Transverse colon (tissue), 4 donors: Measurements from ENCODE around the gene CEND1. TPM values are rescaled to one million over a fixed set of nuclear protein-coding genes. Genes with fewer than 3 reads are reported as not detected.

Experiments used
- DNase-seq: peaks from one replicate; pipeline ENCODE4 v3.0.0-alpha.2; 2019
- H3K27ac ChIP-seq, 4 donors: fragments of 200-600 bp; sonication (generic); 2 replicates each; pipeline ENCODE4 v1.5.1; 2016 to 2018; ENCODE audit warnings: inconsistent platforms in 4 of 4
- H3K27me3 ChIP-seq: fragments of 200-600 bp; sonication (generic); 2 replicates; pipeline ENCODE4 v1.5.1; 2017; ENCODE audit warnings: inconsistent platforms
- H3K36me3 ChIP-seq, 4 donors: fragments of 200-600 bp; sonication (generic); 2 replicates each; pipeline ENCODE4 v1.5.1; 2017 to 2019; ENCODE audit warnings: inconsistent platforms in 4 of 4
- H3K4me1 ChIP-seq, 4 donors: fragments of 200-600 bp; sonication (generic); 2 replicates each; pipeline ENCODE4 v1.5.1; 2017 to 2020; ENCODE audit warnings: inconsistent platforms in 4 of 4
- H3K4me3 ChIP-seq, 4 donors: fragments of 200-600 bp; sonication (generic); 1 replicate in 1 of 4; 2 replicates in 3 of 4; pipeline versions ENCODE4 v1.5.1 to v1.6.1; 2017 to 2019; ENCODE audit warnings: inconsistent platforms in 4 of 4
- H3K9me3 ChIP-seq, 2 donors: fragments of 200-600 bp; sonication (generic); 2 replicates each; pipeline ENCODE4 v1.5.1; 2017 to 2019; ENCODE audit warnings: inconsistent platforms in 2 of 2
- CTCF ChIP-seq, 5 experiments: fragments of 200-600 bp in 3 of 5; fragments of 450-650 bp in 2 of 5; sonication (generic) in 3 of 5; IDR thresholded peaks; 1 replicate in 2 of 5; 2 replicates in 3 of 5; pipeline ENCODE4 v1.5.1; 2016 to 2017; ENCODE audit warnings: antibody characterized with exemption in 5 of 5, inconsistent platforms in 3 of 5, mild to moderate bottlenecking in 2 of 5, moderate library complexity in 1 of 5
- EP300 ChIP-seq: sonication (generic); formaldehyde crosslinking; IDR thresholded peaks from one replicate; pipeline ENCODE4 v1.6.1; 2017; ENCODE audit warnings: antibody characterized with exemption, low read depth
- POLR2A ChIP-seq: fragments of 450-650 bp; IDR thresholded peaks from one replicate; pipeline ENCODE4 v1.6.1; 2016; ENCODE audit warnings: antibody characterized with exemption, mild to moderate bottlenecking, moderate library complexity
- POLR2AphosphoS5 ChIP-seq, 3 donors: sonication (generic); formaldehyde crosslinking; IDR thresholded peaks; one replicate each; pipeline ENCODE4 v1.6.1; 2016; ENCODE audit warnings: antibody characterized with exemption in 3 of 3
- WGBS, 2 donors: methylation state at CpG; one replicate each; pipeline ENCODE4 v1.1.5; 2018; ENCODE audit warnings: low coverage in 1 of 2; 5-methylcytosine and 5-hydroxymethylcytosine counted together
- in situ Hi-C, 4 donors: fragments of 200-750 bp; cut with MboI; loops; one replicate each; pipeline versions ENCODE4 v1.15.0 to v1.15.1; 2017; ENCODE audit warnings: low sequenced_read_pairs in 3 of 4, low pct_ligation_motif_present in 1 of 4, low pct_unique_long_range_greater_than_20kb in 1 of 4
- intact Hi-C: fragments of 100-400 bp; cut with DNase I; formaldehyde crosslinking; loops from one replicate; pipeline ENCODE4 v1.15.1; 2023; ENCODE audit warnings: low total_unique reads
- total RNA-seq, 4 donors: library from RNA; depleted of rRNA; stranded (reverse); fragments of >200 nt; gene quantifications; one replicate each; pipeline ENCODE4 v1.1.0, GENCODE V29; 2016

Gene CEND1
- total RNA-seq, 4 donors from 2014 or later = 0.79 to 1.2 TPM; not detected in 2

- Histone ChIP-seq H3K27me3 (no peaks in the 10 kb centered on the region), H3K4me3 (no peak overlapping the region), H3K36me3 (peaks cover 0 to 36% (median 22%) of the 10 kb centered on the region in 4 donors), H3K9me3 (no peaks in the 10 kb centered on the region), H3K27ac (peak overlapping the region in 2 of 4 donors; percentile 11 to 64), H3K4me1 (peaks cover 3 to 13% (median 11%) of the 10 kb centered on the region in 4 donors)
- WGBS, 2 donors = 80% methylated on average over 22 of the region's 22 CpGs; no CpG with 5 or more reads in 1 of the 2 donors
- intact Hi-C loops = no loop called here
- DNase-seq = no peak
- in situ Hi-C loops = no loop called here
- TF ChIP-seq POLR2AphosphoS5 (IDR thresholded peaks at IDR 0.05) = no peak
- TF ChIP-seq POLR2A = peak; percentile 12
- peak in 1 of 5 experiments; percentile 30 for TF ChIP-seq CTCF (IDR thresholded peaks at IDR 0.05)
- TF ChIP-seq EP300 = no peak
Measured at GRCh38 chr11:763549-764321, 26.2 kb downstream of the CEND1 start.

GRCh38 chr11:763073-763463 is 26.8 kb downstream of the CEND1 start:
- TF ChIP-seq POLR2A (no peak), POLR2AphosphoS5 (IDR thresholded peaks at IDR 0.05) (no peak), CTCF (IDR thresholded peaks at IDR 0.05) (no peak), EP300 (no peak)
- H3K4me1 ChIP-seq = peaks cover 3 to 13% (median 11%) of the 10 kb centered on the region in 4 donors
- in situ Hi-C loops = no loop called here
- H3K27ac ChIP-seq = peak overlapping the region; percentile 36 to 80 (median 56)
- WGBS, 2 donors = 40% methylated on average over 19 of the region's 24 CpGs; no CpG with 5 or more reads in 1 of the 2 donors
- no peaks in the 10 kb centered on the region for H3K9me3 ChIP-seq
- H3K27me3 ChIP-seq = no peaks in the 10 kb centered on the region
- intact Hi-C loops = no loop called here
- H3K4me3 ChIP-seq = no peak overlapping the region
- DNase-seq = peak; percentile 72
- H3K36me3 ChIP-seq = peaks cover 0 to 36% (median 22%) of the 10 kb centered on the region in 4 donors

GRCh38 chr11:762421-763072 is 27.3 kb downstream of the CEND1 start:
- peak; percentile 52 for DNase-seq
- H3K27me3 ChIP-seq = no peaks in the 10 kb centered on the region
- in situ Hi-C loops = no loop called here
- H3K4me3 ChIP-seq = no peak overlapping the region
- intact Hi-C loops = no loop called here
- peaks cover 3 to 13% (median 11%) of the 10 kb centered on the region in 4 donors for H3K4me1 ChIP-seq
- peaks cover 0 to 41% (median 22%) of the 10 kb centered on the region in 4 donors for H3K36me3 ChIP-seq
- TF ChIP-seq POLR2A = peak; percentile 16
- TF ChIP-seq POLR2AphosphoS5 (IDR thresholded peaks at IDR 0.05) = no peak
- no peak for TF ChIP-seq EP300
- peak in 4 of 5 experiments; percentile 15 to 53 (median 26) for TF ChIP-seq CTCF (IDR thresholded peaks at IDR 0.05)
- H3K9me3 ChIP-seq = no peaks in the 10 kb centered on the region
- 50% methylated on average over 10 of the region's 10 CpGs; no CpG with 5 or more reads in 1 of the 2 donors for WGBS, 2 donors
- peak overlapping the region; percentile 36 to 80 (median 56) for H3K27ac ChIP-seq

GRCh38 chr11:761526-762108 is 28.3 kb downstream of the CEND1 start:
- TF ChIP-seq POLR2A = no peak
- WGBS, 2 donors = 92 to 94% methylated on average over 6 to 8 of the region's 8 CpGs
- in situ Hi-C loops = no loop called here
- intact Hi-C loops = no loop called here
- H3K27ac ChIP-seq = no peak overlapping the region
- no peaks in the 10 kb centered on the region for H3K27me3 ChIP-seq
- no peaks in the 10 kb centered on the region for H3K9me3 ChIP-seq
- H3K4me1 ChIP-seq = peaks cover 3 to 13% (median 11%) of the 10 kb centered on the region in 4 donors
- no peak overlapping the region for H3K4me3 ChIP-seq
- peaks cover 0 to 46% (median 22%) of the 10 kb centered on the region in 4 donors for H3K36me3 ChIP-seq
- DNase-seq = no peak
